ENCODE data around the gene FAM78B. TPM values are rescaled to one million over a fixed set of nuclear protein-coding genes. Genes with fewer than 3 reads are reported as not detected.
A peak's percentile ranks its signal among the peaks of the same experiment; 100 is the strongest.

The FAM78B gene
- under 1 TPM in 1 of 2 donors, not detected in 1; 0.47 TPM for total RNA-seq

GRCh38 chr1:166166698-166167571, at the start of gene FAM78B:
Gene FAM78B, minus strand, starts transcription at chr1:166167001. Its CDS starts 753 bp downstream, at chr1:166166248.
- Mint-ChIP-seq H3K36me3 (no peaks in the 10 kb centered on the region), H3K27ac (no peak within 1 kb of the TSS), H3K9me3 (no peaks in the 10 kb centered on the region), H3K4me3 (peak within 1 kb of the TSS; percentile 40), H3K4me1 (ENCODE audit: low read depth in 2 of 2) (peaks cover 0 to 5% of the 10 kb centered on the region in 2 donors), H3K27me3 (peaks cover 36 to 45% of the 10 kb centered on the region in 2 donors)
- DNase-seq (ENCODE audit: low spot score) = no peak
- ATAC-seq = peak; percentile 57 to 68

GRCh38 chr1:166202546-166202945, 35.7 kb upstream of the FAM78B start:
- DNase-seq (ENCODE audit: low spot score) = no peak
- H3K9me3 Mint-ChIP-seq = peaks cover 4% of the 10 kb centered on the region
- H3K4me1 Mint-ChIP-seq (ENCODE audit: low read depth in 2 of 2) = no peaks in the 10 kb centered on the region
- no peak overlapping the region for H3K4me3 Mint-ChIP-seq
- H3K27ac Mint-ChIP-seq = no peak overlapping the region
- no peaks in the 10 kb centered on the region for H3K27me3 Mint-ChIP-seq
- ATAC-seq = no peak
- H3K36me3 Mint-ChIP-seq = no peaks in the 10 kb centered on the region

GRCh38 chr1:166200743-166201142, 33.9 kb upstream of the FAM78B start:
- Mint-ChIP-seq H3K27me3 (peaks cover 0 to 10% of the 10 kb centered on the region in 2 donors), H3K27ac (no peak overlapping the region)

GRCh38 chr1:166197597-166197996, 30.8 kb upstream of the FAM78B start:
- Mint-ChIP-seq H3K36me3 (no peaks in the 10 kb centered on the region), H3K27me3 (peaks cover 0 to 10% of the 10 kb centered on the region in 2 donors), H3K9me3 (peaks cover 4% of the 10 kb centered on the region), H3K4me1 (ENCODE audit: low read depth in 2 of 2) (no peaks in the 10 kb centered on the region), H3K4me3 (no peak overlapping the region), H3K27ac (no peak overlapping the region)
- no peak for DNase-seq (ENCODE audit: low spot score)
- no peak for ATAC-seq

More at GRCh38 chr1:166200743-166201142, 33.9 kb upstream of the FAM78B start:
- Mint-ChIP-seq H3K4me3 (no peak overlapping the region), H3K9me3 (peaks cover 8% of the 10 kb centered on the region), H3K4me1 (ENCODE audit: low read depth in 2 of 2) (no peaks in the 10 kb centered on the region), H3K36me3 (no peaks in the 10 kb centered on the region)
- ATAC-seq (no peak), DNase-seq (ENCODE audit: low spot score) (no peak)

- H3K27me3 Mint-ChIP-seq = peaks cover 0 to 10% of the 10 kb centered on the region in 2 donors
- no peak overlapping the region for H3K27ac Mint-ChIP-seq
- H3K36me3 Mint-ChIP-seq = no peaks in the 10 kb centered on the region
- no peak for ATAC-seq
- peaks cover 4% of the 10 kb centered on the region for H3K9me3 Mint-ChIP-seq
- no peak overlapping the region for H3K4me3 Mint-ChIP-seq
- H3K4me1 Mint-ChIP-seq (ENCODE audit: low read depth in 2 of 2) = no peaks in the 10 kb centered on the region
- no peak for DNase-seq (ENCODE audit: low spot score)
Observed at GRCh38 chr1:166197141-166197540, 30.3 kb upstream of the FAM78B start.

- ATAC-seq (no peak), DNase-seq (ENCODE audit: low spot score) (no peak)
- Mint-ChIP-seq H3K9me3 (peaks cover 4% of the 10 kb centered on the region), H3K36me3 (no peaks in the 10 kb centered on the region), H3K4me1 (ENCODE audit: low read depth in 2 of 2) (no peaks in the 10 kb centered on the region), H3K27ac (no peak overlapping the region), H3K27me3 (peaks cover 2 to 10% of the 10 kb centered on the region in 2 donors), H3K4me3 (no peak overlapping the region)
Observed at GRCh38 chr1:166193057-166193698, 26.4 kb upstream of the FAM78B start.

GRCh38 chr1:166190400-166190799, 23.6 kb upstream of the FAM78B start:
- H3K27me3 Mint-ChIP-seq = peaks cover 0 to 2% of the 10 kb centered on the region in 2 donors
- no peak overlapping the region for H3K27ac Mint-ChIP-seq
- H3K4me1 Mint-ChIP-seq (ENCODE audit: low read depth in 2 of 2) = no peaks in the 10 kb centered on the region
- DNase-seq (ENCODE audit: low spot score) = no peak
- H3K4me3 Mint-ChIP-seq = no peak overlapping the region
- H3K9me3 Mint-ChIP-seq = no peaks in the 10 kb centered on the region
- no peaks in the 10 kb centered on the region for H3K36me3 Mint-ChIP-seq
- ATAC-seq = no peak

GRCh38 chr1:166189126-166189525, 22.3 kb upstream of the FAM78B start:
- H3K27ac Mint-ChIP-seq = no peak overlapping the region
- no peak overlapping the region for H3K4me3 Mint-ChIP-seq
- H3K36me3 Mint-ChIP-seq = no peaks in the 10 kb centered on the region
- H3K9me3 Mint-ChIP-seq = no peaks in the 10 kb centered on the region
- H3K4me1 Mint-ChIP-seq (ENCODE audit: low read depth in 2 of 2) = no peaks in the 10 kb centered on the region
- ATAC-seq (no peak), DNase-seq (ENCODE audit: low spot score) (no peak)
- H3K27me3 Mint-ChIP-seq = peaks cover 0 to 2% of the 10 kb centered on the region in 2 donors

GRCh38 chr1:166185526-166185925, 18.7 kb upstream of the FAM78B start:
- H3K27ac Mint-ChIP-seq = no peak overlapping the region
- no peaks in the 10 kb centered on the region for H3K9me3 Mint-ChIP-seq
- H3K36me3 Mint-ChIP-seq = no peaks in the 10 kb centered on the region
- peaks cover 7 to 13% of the 10 kb centered on the region in 2 donors for H3K27me3 Mint-ChIP-seq
- no peak for DNase-seq (ENCODE audit: low spot score)
- H3K4me3 Mint-ChIP-seq = no peak overlapping the region
- no peak for ATAC-seq
- H3K4me1 Mint-ChIP-seq (ENCODE audit: low read depth in 2 of 2) = no peaks in the 10 kb centered on the region

- no peaks in the 10 kb centered on the region for H3K4me1 Mint-ChIP-seq (ENCODE audit: low read depth in 2 of 2)
- no peak overlapping the region for H3K27ac Mint-ChIP-seq
- H3K4me3 Mint-ChIP-seq = no peak overlapping the region
- no peaks in the 10 kb centered on the region for H3K9me3 Mint-ChIP-seq
- no peak for ATAC-seq
- H3K36me3 Mint-ChIP-seq = no peaks in the 10 kb centered on the region
- H3K27me3 Mint-ChIP-seq = peaks cover 6 to 13% of the 10 kb centered on the region in 2 donors
- no peak for DNase-seq (ENCODE audit: low spot score)
Observed at GRCh38 chr1:166184897-166185296, 18.1 kb upstream of the FAM78B start.

GRCh38 chr1:166184012-166184411, 17.2 kb upstream of the FAM78B start:
- Mint-ChIP-seq H3K4me3 (no peak overlapping the region), H3K27ac (no peak overlapping the region), H3K4me1 (ENCODE audit: low read depth in 2 of 2) (no peaks in the 10 kb centered on the region), H3K36me3 (no peaks in the 10 kb centered on the region), H3K27me3 (peaks cover 6 to 14% of the 10 kb centered on the region in 2 donors), H3K9me3 (no peaks in the 10 kb centered on the region)
- DNase-seq (ENCODE audit: low spot score) (no peak), ATAC-seq (no peak)

GRCh38 chr1:166182281-166182680, 15.5 kb upstream of the FAM78B start:
- H3K36me3 Mint-ChIP-seq = no peaks in the 10 kb centered on the region
- H3K9me3 Mint-ChIP-seq = no peaks in the 10 kb centered on the region
- DNase-seq (ENCODE audit: low spot score) (no peak), ATAC-seq (no peak)
- no peaks in the 10 kb centered on the region for H3K4me1 Mint-ChIP-seq (ENCODE audit: low read depth in 2 of 2)
- H3K27me3 Mint-ChIP-seq = peaks cover 15 to 24% of the 10 kb centered on the region in 2 donors
- no peak overlapping the region for H3K27ac Mint-ChIP-seq
- H3K4me3 Mint-ChIP-seq = no peak overlapping the region

- no peak for DNase-seq (ENCODE audit: low spot score)
- Mint-ChIP-seq H3K9me3 (peaks cover 5% of the 10 kb centered on the region), H3K36me3 (no peaks in the 10 kb centered on the region), H3K27me3 (peaks cover 18 to 19% of the 10 kb centered on the region in 2 donors), H3K27ac (no peak overlapping the region), H3K4me1 (ENCODE audit: low read depth in 2 of 2) (no peaks in the 10 kb centered on the region), H3K4me3 (no peak overlapping the region)
- ATAC-seq = no peak
Observed at GRCh38 chr1:166176416-166176815, 9.6 kb upstream of the FAM78B start.

- Mint-ChIP-seq H3K27ac (no peak overlapping the region), H3K27me3 (peaks cover 25 to 27% of the 10 kb centered on the region in 2 donors), H3K9me3 (peaks cover 5% of the 10 kb centered on the region), H3K4me3 (no peak overlapping the region), H3K36me3 (no peaks in the 10 kb centered on the region), H3K4me1 (ENCODE audit: low read depth in 2 of 2) (no peaks in the 10 kb centered on the region)
- ATAC-seq (no peak), DNase-seq (ENCODE audit: low spot score) (no peak)
Observed at GRCh38 chr1:166175032-166175431, 8.2 kb upstream of the FAM78B start.
